Fibroblast of lung (primary cell): Measurements from ENCODE around the gene DAAM1. TPM values are rescaled to one million over a fixed set of nuclear protein-coding genes. Genes with fewer than 3 reads are reported as not detected.

ENCODE experiments used
- DNase-seq, 2 donors: peaks; one replicate each; pipeline versions ENCODE4 v3.0.0 to v3.0.0-alpha.2; 2010; ENCODE audit warnings: low read depth in 2 of 2
- H2AFZ ChIP-seq: 2 replicates; pipeline ENCODE4 v1.5.1; 2012; ENCODE audit warnings: low read length, control low read depth, inconsistent platforms
- H3K27ac ChIP-seq: 2 replicates; pipeline ENCODE4 v1.5.1; 2011; ENCODE audit warnings: low read length, control low read depth; ENCODE audit not compliant: insufficient read depth
- H3K27me3 ChIP-seq: 2 replicates; pipeline ENCODE4 v1.5.1; 2011; ENCODE audit warnings: mild to moderate bottlenecking, low read length; ENCODE audit not compliant: control insufficient read depth, insufficient read depth
- H3K36me3 ChIP-seq: 2 replicates; pipeline ENCODE4 v1.5.1; 2011; ENCODE audit warnings: low read length; ENCODE audit not compliant: control insufficient read depth, insufficient read depth
- H3K4me1 ChIP-seq: 2 replicates; pipeline ENCODE4 v1.5.1; 2011; ENCODE audit warnings: low read length; ENCODE audit not compliant: control insufficient read depth, insufficient read depth; ENCODE audit errors: extremely low read depth
- H3K4me2 ChIP-seq: 2 replicates; pipeline ENCODE4 v1.5.1; 2011; ENCODE audit warnings: low read length, control low read depth; ENCODE audit not compliant: insufficient read depth; ENCODE audit errors: extremely low read depth
- H3K4me3 ChIP-seq, 4 experiments: fragments of 200-600 bp in 1 of 4; sonication (generic) in 1 of 4; replicated peaks in 1 of 4; 2 replicates each; pipeline ENCODE4 v1.5.1; 2011 to 2016; ENCODE audit warnings: low read length in 4 of 4, low read depth in 3 of 4, mild to moderate bottlenecking in 3 of 4, control low read depth in 2 of 4, inconsistent platforms in 1 of 4, mixed read lengths in 1 of 4; ENCODE audit not compliant: insufficient read depth in 1 of 4; ENCODE audit errors: control extremely low read depth in 1 of 4
- H3K79me2 ChIP-seq: 2 replicates; pipeline ENCODE4 v1.5.1; 2012; ENCODE audit warnings: mild to moderate bottlenecking, low read length, inconsistent platforms; ENCODE audit not compliant: control insufficient read depth, insufficient read depth
- H3K9ac ChIP-seq: 2 replicates; pipeline ENCODE4 v1.5.1; 2011; ENCODE audit warnings: mild to moderate bottlenecking, low read length, control low read depth; ENCODE audit not compliant: insufficient read depth
- H3K9me3 ChIP-seq: 2 replicates; pipeline ENCODE4 v1.5.1; 2012; ENCODE audit warnings: low read depth, low read length; ENCODE audit not compliant: control insufficient read depth, insufficient read depth
- H4K20me1 ChIP-seq: 2 replicates; pipeline ENCODE4 v1.5.1; 2011; ENCODE audit warnings: low read length; ENCODE audit not compliant: control insufficient read depth, insufficient read depth; ENCODE audit errors: extremely low read depth
- EZH2 ChIP-seq: IDR thresholded peaks from 2 replicates; pipeline ENCODE4 v1.5.1; 2012; ENCODE audit warnings: low read length, control low read depth, mild to moderate bottlenecking; ENCODE audit errors: missing control alignments
- polyA plus RNA-seq, 2 donors: library from polyadenylated mRNA; depleted of rRNA in 1 of 2; stranded (reverse) in 1 of 2; unstranded in 1 of 2; fragments of >200 nt; gene quantifications; 2 replicates each; pipeline ENCODE4 v1.2.1, GENCODE V29; 2011 to 2012; ENCODE audit warnings: missing spikeins in 1 of 2
- total RNA-seq: library from RNA; depleted of rRNA; stranded (reverse); fragments of >200 nt; gene quantifications from 2 replicates; pipeline ENCODE4 v1.2.1, GENCODE V29; 2014
- TF ChIP-seq, protein P1 (sequence below), 2 donors: IDR thresholded peaks in 1 of 2; conservative IDR thresholded peaks in 1 of 2; 1 replicate in 1 of 2; 2 replicates in 1 of 2; pipeline ENCODE4 v1.5.1; 2011 to 2012; ENCODE audit warnings: low read length in 2 of 2, control low read depth in 1 of 2, inconsistent platforms in 1 of 2, low read depth in 1 of 2, mild to moderate bottlenecking in 1 of 2

DAAM1 gene
- total and polyA plus RNA-seq, 2 donors (not counting 1 experiment from before 2014, with no cell fraction given) = 15.5 to 36.3 TPM

GRCh38 chr14:59320763-59321625, 132.5 kb downstream of the DAAM1 start:
- no peaks in the 10 kb centered on the region for H3K36me3 ChIP-seq
- H3K27ac ChIP-seq = peak overlapping the region; percentile 53
- H3K9me3 ChIP-seq = no peaks in the 10 kb centered on the region
- peak; percentile 64 to 82 for DNase-seq
- peaks cover 4% of the 10 kb centered on the region for H3K4me1 ChIP-seq
- no peaks in the 10 kb centered on the region for H3K27me3 ChIP-seq
- no peak overlapping the region for H3K4me3 ChIP-seq
- no peak overlapping the region for H2AFZ ChIP-seq
- no peaks in the 10 kb centered on the region for H4K20me1 ChIP-seq
- H3K9ac ChIP-seq = no peak overlapping the region
- TF ChIP-seq EZH2 = no peak
- peak overlapping the region; percentile 16 for H3K4me2 ChIP-seq
- no peaks in the 10 kb centered on the region for H3K79me2 ChIP-seq

DNA sequence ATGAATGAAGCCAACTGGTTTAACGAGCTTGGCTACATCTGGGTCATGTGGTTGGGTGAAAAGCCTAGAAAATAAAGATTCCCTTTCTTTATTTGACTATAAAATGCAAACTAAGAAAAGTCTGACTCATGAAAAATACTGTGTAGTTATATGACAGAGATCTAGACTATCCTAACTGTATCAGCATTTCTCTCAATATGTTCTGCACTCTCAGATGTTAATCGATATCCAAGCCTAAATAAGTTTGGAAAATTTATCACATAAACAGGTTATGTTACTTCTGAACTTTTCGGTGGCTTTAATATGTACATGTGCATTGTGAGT, 133.1 kb downstream of the DAAM1 start:
- H3K79me2 ChIP-seq = no peaks in the 10 kb centered on the region
- H3K36me3 ChIP-seq = no peaks in the 10 kb centered on the region
- peak overlapping the region; percentile 16 for H3K4me2 ChIP-seq
- H3K4me1 ChIP-seq = peaks cover 4% of the 10 kb centered on the region
- no peak overlapping the region for H3K4me3 ChIP-seq
- peak overlapping the region; percentile 22 for H3K27ac ChIP-seq
- TF ChIP-seq EZH2 = no peak
- TF ChIP-seq, protein P1, sequence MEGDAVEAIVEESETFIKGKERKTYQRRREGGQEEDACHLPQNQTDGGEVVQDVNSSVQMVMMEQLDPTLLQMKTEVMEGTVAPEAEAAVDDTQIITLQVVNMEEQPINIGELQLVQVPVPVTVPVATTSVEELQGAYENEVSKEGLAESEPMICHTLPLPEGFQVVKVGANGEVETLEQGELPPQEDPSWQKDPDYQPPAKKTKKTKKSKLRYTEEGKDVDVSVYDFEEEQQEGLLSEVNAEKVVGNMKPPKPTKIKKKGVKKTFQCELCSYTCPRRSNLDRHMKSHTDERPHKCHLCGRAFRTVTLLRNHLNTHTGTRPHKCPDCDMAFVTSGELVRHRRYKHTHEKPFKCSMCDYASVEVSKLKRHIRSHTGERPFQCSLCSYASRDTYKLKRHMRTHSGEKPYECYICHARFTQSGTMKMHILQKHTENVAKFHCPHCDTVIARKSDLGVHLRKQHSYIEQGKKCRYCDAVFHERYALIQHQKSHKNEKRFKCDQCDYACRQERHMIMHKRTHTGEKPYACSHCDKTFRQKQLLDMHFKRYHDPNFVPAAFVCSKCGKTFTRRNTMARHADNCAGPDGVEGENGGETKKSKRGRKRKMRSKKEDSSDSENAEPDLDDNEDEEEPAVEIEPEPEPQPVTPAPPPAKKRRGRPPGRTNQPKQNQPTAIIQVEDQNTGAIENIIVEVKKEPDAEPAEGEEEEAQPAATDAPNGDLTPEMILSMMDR (conservative IDR thresholded peaks at IDR 0.05 in 1 of 2, IDR thresholded peaks at IDR 0.05 in 1 of 2; ENCODE audit: low read depth in 1 of 2, low read length in 2 of 2) = no peak
- no peak overlapping the region for H2AFZ ChIP-seq
- no peak overlapping the region for H3K9ac ChIP-seq
- no peaks in the 10 kb centered on the region for H3K27me3 ChIP-seq
- no peaks in the 10 kb centered on the region for H3K9me3 ChIP-seq
- no peaks in the 10 kb centered on the region for H4K20me1 ChIP-seq
- DNase-seq = no peak

- peak; percentile 61 to 72 for DNase-seq
- Histone ChIP-seq H2AFZ (no peak overlapping the region), H3K4me2 (no peak overlapping the region), H3K27ac (no peak overlapping the region), H3K9ac (no peak overlapping the region), H3K4me3 (no peak overlapping the region), H3K9me3 (no peaks in the 10 kb centered on the region), H3K36me3 (no peaks in the 10 kb centered on the region), H3K27me3 (no peaks in the 10 kb centered on the region), H3K79me2 (no peaks in the 10 kb centered on the region), H4K20me1 (no peaks in the 10 kb centered on the region), H3K4me1 (peaks cover under 1% of the 10 kb centered on the region)
- TF ChIP-seq, protein P1 (conservative IDR thresholded peaks at IDR 0.05 in 1 of 2, IDR thresholded peaks at IDR 0.05 in 1 of 2; ENCODE audit: low read depth in 1 of 2, low read length in 2 of 2) = no peak
- TF ChIP-seq EZH2 = no peak
Observed at GRCh38 chr14:59325906-59326305, 137.4 kb downstream of the DAAM1 start.
